Central memory CD4-positive, alpha-beta T cell (primary cell): ENCODE results near the gene TCL1A.
"Not testable (repeated sequence)": the region's sequence is repeated elsewhere in the genome, so short reads cannot be mapped to it uniquely, and the experiment has no call there.

Experiments
- DNase-seq: peaks from one replicate; pipeline ENCODE4 v3.0.0; 2022
- total RNA-seq, 3 experiments: gene quantifications; one replicate each; lab custom pipeline; 2026; lab: John Stamatoyannopoulos, UW

Gene TCL1A, protein sequence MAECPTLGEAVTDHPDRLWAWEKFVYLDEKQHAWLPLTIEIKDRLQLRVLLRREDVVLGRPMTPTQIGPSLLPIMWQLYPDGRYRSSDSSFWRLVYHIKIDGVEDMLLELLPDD
- 0 reads per million in 3 experiments for total RNA-seq

DNA sequence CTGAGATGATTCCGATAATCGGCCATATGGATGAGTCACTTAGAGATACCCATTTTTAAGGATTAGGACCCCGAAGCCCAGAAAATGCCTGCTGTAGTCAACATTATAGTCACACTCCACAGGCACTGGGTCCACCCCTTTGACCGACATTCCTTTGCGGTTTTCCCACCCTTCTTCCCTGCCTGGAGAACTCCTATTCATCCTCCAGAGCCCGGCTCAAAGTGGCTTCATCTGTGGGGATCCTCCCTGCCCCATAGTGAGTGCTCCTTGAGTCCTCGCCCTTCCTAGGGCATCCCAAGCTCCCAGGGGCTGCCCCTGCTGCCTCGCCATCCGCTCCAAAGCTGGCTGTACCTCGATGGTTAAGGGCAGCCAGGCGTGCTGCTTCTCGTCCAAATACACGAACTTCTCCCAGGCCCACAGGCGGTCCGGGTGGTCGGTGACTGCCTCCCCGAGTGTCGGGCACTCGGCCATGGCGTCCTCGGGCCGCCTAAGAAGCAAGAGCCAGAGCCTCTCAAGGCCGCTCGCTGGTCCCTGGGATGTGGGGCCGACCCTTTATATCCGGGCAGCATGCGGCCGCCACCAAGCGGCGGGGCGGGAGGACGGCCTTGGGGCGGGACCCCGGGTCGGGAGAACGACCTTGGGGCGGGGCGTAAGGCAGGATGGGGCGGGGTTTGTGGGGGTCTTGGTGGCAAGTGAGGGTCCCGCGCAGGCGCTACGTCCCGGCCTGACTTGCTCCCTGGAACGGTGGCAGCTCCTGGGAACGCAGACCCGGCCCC, at the start of gene TCL1A:
Gene TCL1A (minus strand): TSS at position 530 of the 776 bp plus-strand sequence. CDS start 59 bp downstream, at position 471.
- DNase-seq, result no peak

DNA sequence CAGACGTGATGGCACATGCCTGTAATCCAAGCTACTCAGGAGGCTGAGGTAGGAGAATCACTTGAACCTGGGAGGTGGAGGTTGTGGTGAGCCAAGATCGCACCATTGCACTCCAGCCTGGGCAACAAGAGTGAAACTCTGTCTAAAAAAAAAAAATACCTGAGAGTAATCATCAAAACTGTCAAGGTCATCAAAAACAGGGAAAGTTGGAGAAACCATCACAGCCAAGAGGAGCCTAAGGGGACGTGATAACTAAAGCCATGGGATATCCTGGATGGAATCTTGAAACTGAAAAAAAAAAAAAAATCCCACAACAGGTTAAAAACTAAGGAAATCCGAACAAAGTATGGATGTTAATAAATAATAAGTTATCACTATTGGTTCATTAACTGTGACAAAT, 49.1 kb upstream of the TCL1A start:
- not testable (repeated sequence) for DNase-seq

DNA sequence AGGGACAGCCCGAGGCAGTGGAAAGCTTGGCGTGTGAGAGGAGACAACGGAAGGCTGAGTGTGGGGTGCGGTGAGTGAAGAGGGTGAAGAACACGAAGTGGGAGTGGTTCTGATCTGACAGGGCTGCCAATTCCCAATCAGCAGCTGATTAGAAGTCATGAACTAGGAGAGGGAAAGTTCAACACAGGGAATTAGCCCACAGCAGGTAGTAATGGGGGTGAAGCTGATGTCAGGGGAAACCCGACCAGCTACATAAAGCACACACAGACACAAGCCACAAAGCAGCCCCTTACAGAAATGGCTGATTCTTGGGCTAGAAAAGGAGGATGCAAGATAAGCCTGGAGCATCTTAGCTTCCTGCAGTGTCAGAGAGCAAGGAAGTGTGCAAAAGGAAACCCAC, 47.5 kb upstream of the TCL1A start:
- DNase-seq, result no peak

DNA sequence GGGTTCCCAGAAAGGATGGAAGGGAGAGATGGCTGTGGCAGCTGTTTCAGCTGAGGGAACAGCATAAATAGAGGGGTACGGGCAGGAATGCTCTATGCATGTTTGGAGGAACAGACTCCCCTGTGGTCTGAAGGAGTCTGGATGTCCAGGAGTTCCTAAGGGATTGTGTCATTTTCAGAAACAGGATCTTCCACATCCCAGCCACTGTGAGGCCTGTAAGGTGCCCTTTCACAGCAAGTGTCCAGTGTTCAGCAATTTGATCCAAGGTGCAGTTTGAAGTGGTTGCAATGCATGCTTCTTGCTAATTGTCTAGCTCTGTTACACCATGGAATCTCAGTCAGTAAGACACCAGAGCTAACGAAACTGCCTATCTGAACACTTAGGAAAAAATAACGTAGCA, 46.7 kb upstream of the TCL1A start:
- no peak for DNase-seq

DNA sequence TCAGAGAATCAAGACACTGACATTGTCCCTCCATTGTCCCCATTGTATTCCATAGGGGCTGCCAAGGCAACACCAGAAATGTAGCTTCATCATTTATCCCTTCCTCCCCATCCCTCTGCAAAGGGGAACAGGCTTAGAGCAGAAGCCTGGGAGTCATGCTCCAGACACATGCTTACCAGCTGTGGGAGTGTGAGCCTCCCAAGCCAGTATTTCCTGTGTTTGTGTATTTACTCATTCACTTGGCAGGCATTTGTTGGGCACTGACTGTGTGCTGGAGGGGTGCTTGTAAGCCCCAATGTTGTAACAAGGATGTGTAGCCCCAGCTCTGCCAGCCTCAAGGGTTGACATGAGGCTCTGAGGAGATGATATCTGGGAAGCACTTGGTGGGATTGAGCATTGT, 46.0 kb upstream of the TCL1A start:
- DNase-seq, result no peak

DNA sequence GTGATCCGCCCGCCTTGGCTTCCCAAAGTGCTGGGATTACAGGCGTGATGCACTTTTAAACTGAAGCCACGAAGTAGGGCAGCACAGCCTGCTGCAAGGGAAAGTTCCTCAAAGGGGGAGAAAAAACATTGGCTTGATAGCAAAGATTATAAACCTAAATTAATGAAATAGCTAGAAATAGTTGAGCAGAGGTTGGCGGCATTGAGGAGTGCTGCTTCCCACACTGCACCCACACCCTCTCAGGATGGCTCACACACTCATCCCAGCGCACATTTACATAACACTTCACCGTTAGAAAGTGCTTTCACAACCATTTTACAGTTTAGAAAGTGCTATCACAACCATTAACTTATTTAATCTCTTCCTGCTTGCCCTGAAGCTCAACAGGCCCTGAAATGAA, 44.4 kb upstream of the TCL1A start:
- no peak for DNase-seq

- no peak for DNase-seq
Observed at GRCh38 chr14:95756751-95757150, 42.8 kb upstream of the TCL1A start.

GRCh38 chr14:95756127-95756526, 42.2 kb upstream of the TCL1A start:
- DNase-seq, result no peak

DNA sequence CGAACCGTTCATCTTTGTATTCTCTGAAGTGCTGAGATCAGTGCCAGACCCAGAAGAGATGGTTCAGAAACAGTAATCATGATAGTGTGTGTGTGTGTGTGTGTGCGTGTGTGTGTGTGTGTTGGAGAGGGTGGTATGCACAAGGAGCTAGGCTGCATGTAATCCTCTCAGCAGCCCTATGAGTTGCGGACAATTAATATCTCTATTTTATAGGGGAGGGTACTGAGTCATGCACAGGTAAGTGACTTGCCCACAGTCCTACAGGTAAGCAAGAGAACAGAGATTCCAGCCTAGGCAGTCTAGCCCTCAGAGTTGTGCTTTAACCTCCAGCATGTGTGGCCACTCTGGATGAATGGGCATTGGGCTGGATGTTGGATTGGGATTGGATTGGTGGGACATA, 27.9 kb upstream of the TCL1A start:
- DNase-seq, result no peak

DNA sequence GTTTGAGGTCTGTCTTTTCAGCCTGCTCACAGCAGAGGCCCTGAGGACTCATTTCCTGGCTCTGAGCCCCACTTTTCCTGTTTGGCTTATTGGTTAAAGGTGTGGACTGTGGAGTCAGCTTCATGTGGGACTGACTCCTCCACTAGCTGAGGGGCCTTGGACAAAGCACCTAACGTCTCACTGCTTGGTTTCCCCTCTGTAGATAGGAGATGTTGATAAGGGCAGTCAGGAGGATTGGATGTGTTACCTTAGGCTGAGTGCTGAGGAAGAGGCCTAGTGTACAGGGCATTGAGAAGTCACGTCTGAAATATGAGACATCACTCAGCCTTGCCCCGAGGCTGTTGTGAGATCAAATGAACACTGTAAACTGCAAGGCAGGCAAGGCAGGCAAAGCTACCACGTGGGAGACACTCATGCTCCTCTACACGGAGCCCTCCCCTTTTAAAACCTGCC, 27.1 kb upstream of the TCL1A start:
- DNase-seq, result no peak

- DNase-seq, result no peak
Observed at GRCh38 chr14:95739356-95739755, 25.4 kb upstream of the TCL1A start.

DNA sequence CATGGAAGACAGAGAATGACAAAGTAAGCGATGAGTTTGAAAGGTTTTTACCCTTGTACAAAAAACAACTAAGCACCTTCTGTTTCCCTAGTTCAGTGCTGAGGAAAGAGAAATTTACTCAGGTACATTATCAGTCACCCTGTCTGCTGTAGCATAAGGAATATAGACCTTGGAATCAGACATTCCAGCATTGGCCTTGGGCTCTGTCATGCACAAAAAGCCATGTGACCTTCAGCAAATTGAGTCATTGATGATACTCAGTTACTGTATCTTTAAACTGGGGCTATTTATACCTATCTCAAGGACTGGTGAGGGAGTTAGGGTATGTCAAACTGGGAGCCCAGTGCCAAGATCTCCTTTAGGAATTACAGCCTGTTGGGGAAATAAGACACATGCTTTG, 19.3 kb upstream of the TCL1A start:
- DNase-seq, result no peak

GRCh38 chr14:95730126-95730525, 16.2 kb upstream of the TCL1A start:
- no peak for DNase-seq

GRCh38 chr14:95729402-95730028, 15.6 kb upstream of the TCL1A start:
- not testable (repeated sequence) for DNase-seq

DNA sequence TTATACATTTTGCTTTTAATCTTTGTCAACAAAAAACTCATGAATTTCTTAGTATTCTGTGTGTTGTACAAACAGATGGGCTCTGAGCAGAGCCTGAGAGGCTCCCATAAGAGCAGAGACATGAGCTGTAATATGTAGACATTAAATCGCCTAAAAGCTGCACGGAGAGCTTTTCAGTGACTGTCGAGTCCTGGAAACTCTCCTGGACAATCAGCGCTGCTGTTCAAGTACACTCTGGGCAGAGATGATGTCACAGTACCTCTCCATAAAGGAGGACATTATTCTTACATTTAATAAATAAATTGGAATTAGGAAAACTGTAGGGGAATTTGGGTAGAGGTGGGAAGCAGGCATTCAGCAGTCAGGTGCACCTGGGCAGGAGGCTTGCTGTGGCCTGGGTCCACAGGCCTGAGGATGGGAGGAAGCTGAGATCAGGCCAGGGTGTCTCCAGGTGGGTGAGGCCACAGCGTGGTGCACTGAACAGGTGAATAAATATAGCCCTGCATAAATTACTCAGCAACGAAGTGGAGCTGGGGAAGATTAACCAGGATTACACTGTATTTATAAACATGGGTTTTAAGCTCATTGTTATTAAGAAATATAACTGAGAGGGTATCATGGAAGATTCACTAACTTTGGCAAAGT, 13.3 kb upstream of the TCL1A start:
- no peak for DNase-seq

DNA sequence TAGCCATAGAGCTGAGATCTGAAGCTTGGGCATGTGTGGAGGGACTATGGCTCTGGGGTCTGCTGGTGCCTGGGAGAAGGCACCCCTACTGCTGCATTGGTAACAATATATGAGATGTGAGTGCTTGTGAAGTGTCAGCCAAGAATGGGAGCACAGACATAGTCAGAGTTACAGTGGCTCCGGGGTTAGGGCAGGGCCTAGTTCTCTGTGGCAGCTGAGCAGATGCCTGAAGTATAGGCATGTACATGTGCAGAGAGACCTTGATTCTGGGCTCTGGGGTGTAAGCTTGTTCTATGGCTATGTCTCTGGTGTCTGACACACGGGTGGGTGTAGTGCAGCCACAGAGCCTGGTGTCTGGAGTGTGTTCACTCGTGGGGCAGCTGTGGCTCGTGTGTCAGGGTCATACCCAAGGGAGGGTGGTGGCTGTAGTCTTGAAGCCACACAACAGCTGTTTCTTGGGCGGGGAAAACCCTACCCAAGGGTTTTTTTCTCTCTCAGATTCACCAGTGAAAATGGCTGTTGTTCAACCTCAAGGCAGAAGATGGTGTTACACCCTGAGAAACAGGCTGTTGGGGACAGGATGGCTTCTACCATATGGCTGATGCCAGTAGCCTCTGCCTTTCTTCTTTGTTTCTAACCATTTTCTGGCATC, 11.9 kb upstream of the TCL1A start:
- DNase-seq, result no peak

GRCh38 chr14:95722525-95723190, 8.7 kb upstream of the TCL1A start:
- no peak for DNase-seq

GRCh38 chr14:95712398-95712797, 1.5 kb downstream of the TCL1A start:
- no peak for DNase-seq

GRCh38 chr14:95711476-95712176, 2.3 kb downstream of the TCL1A start:
- DNase-seq, result no peak

DNA sequence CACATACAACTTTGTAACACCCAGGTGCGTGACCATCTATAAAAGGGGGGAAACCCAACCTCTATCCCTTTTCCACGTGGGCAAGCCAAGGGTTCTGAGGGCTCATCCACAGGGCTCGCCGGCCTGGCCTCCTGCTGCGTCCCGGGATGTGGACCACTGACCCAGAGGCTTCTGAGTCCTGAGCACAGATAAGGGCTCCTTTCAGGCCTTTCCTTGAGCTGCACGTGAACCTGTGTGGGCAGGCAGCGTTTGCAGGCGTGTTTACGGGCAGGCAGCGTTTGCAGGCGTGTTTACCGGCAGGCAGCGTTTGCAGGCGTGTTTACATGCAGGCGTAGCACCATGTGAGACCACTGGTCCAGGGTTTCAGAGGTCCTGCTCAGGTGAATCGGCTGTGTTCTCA, 3.8 kb downstream of the TCL1A start:
- no peak for DNase-seq

DNA sequence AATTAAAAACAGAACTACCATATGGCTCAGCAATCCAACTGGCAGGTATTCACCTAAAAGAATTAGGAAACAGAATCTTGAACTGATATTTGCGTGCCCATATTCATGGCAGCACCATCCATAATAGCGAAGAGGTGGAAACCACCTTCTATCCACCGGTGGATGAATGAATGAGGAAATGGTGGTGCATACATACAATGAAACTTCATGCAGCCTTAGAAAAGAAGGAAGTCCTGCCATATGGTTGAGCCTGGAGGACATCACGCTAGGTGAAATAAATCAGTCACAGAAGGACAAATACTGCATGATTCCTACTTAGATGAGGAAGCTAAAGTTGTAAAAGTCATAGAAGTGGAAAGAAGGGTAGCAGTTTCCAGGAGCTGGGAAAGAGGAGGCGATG, 6.6 kb downstream of the TCL1A start:
- no peak for DNase-seq

GRCh38 chr14:95705518-95705917, 8.4 kb downstream of the TCL1A start:
- no peak for DNase-seq
